Measurements from ENCODE around the gene ABCB1.

GRCh38 chr7:87498893-87499292 lies 101.8 kb downstream of the ABCB1 start:
- TF ChIP-seq, protein P1, sequence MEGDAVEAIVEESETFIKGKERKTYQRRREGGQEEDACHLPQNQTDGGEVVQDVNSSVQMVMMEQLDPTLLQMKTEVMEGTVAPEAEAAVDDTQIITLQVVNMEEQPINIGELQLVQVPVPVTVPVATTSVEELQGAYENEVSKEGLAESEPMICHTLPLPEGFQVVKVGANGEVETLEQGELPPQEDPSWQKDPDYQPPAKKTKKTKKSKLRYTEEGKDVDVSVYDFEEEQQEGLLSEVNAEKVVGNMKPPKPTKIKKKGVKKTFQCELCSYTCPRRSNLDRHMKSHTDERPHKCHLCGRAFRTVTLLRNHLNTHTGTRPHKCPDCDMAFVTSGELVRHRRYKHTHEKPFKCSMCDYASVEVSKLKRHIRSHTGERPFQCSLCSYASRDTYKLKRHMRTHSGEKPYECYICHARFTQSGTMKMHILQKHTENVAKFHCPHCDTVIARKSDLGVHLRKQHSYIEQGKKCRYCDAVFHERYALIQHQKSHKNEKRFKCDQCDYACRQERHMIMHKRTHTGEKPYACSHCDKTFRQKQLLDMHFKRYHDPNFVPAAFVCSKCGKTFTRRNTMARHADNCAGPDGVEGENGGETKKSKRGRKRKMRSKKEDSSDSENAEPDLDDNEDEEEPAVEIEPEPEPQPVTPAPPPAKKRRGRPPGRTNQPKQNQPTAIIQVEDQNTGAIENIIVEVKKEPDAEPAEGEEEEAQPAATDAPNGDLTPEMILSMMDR (conservative IDR thresholded peaks at IDR 0.05; ENCODE audit: low read depth, low read length): no peak
- no peak for TF ChIP-seq EZH2 (IDR thresholded peaks at IDR 0.05; ENCODE audit: low read length, unreplicated experiment)
- TF ChIP-seq EZH2phosphoT487 (IDR thresholded peaks at IDR 0.05; ENCODE audit: borderline replicate concordance, low read length): no peak

All from PC-3 (cell line).